SW480 (cell line): ENCODE results near the gene POLR3G.

Experiments
- DNase-seq: peaks from one replicate; pipeline ENCODE4 v3.0.0-alpha.2; 2016; ENCODE audit warnings: low spot score

Gene POLR3G

GRCh38 chr5:90551376-90551775, 76.7 kb downstream of the POLR3G start:
- no peak for DNase-seq

GRCh38 chr5:90553711-90554110, 79.0 kb downstream of the POLR3G start:
- DNase-seq, result no peak

GRCh38 chr5:90554358-90555006, 79.8 kb downstream of the POLR3G start:
- no peak for DNase-seq

- DNase-seq, result no peak
These were observed 81.0 kb downstream of the POLR3G start for GRCh38 chr5:90555666-90556065.

- no peak for DNase-seq
These were observed 82.7 kb downstream of the POLR3G start for GRCh38 chr5:90557391-90557790.

- DNase-seq, result no peak
These were observed 83.2 kb downstream of the POLR3G start for GRCh38 chr5:90557871-90558270.

GRCh38 chr5:90558344-90559192, 83.9 kb downstream of the POLR3G start, which contains the start of gene ADGRV1:
ADGRV1 (plus strand) TSS chr5:90558797; CDS start chr5:90558896, 99 bp downstream.
- DNase-seq, result peak; percentile 97

- DNase-seq, result no peak
These were observed 86.1 kb downstream of the POLR3G start for GRCh38 chr5:90560771-90561170.

- DNase-seq, result no peak
These were observed 87.1 kb downstream of the POLR3G start for GRCh38 chr5:90561766-90562165.

GRCh38 chr5:90562341-90562740, 87.7 kb downstream of the POLR3G start:
- DNase-seq, result peak; percentile 56

- no peak for DNase-seq
These were observed 88.4 kb downstream of the POLR3G start for GRCh38 chr5:90563108-90563507.
